Naive thymus-derived CD4-positive, alpha-beta T cell (primary cell): ENCODE results near the gene F12. TPM values are rescaled to one million over a fixed set of nuclear protein-coding genes. Genes with fewer than 3 reads are reported as not detected.
"Not testable (repeated sequence)": the region's sequence is repeated elsewhere in the genome, so short reads cannot be mapped to it uniquely, and the experiment has no call there.

ENCODE experiments used
- ATAC-seq: fragments of 150-1000 bp; cut with Tn5 transposase; 2 replicates; pipeline ENCODE4 v1.10.0; 2021; ENCODE audit warnings: mild to moderate bottlenecking, moderate library complexity
- CTCF ChIA-PET: fragments of 350-600 bp; sonication (Branson Sonifier 250); formaldehyde crosslinking; loops from one replicate; lab custom pipeline; 2021; ENCODE audit warnings: antibody characterized with exemption; lab: Charles Lee
- POLR2A ChIA-PET: fragments of 350-600 bp; sonication (Branson Sonifier 250); formaldehyde crosslinking; loops from one replicate; lab custom pipeline; 2021; ENCODE audit warnings: antibody characterized with exemption, inconsistent platforms; lab: Charles Lee
- DNase-seq, 9 donors: peaks; one replicate each; pipeline versions ENCODE4 v3.0.0 to v3.0.0-alpha.2; 2020 to 2022; ENCODE audit warnings: mixed read lengths in 1 of 9
- H3K27ac ChIP-seq: one replicate; pipeline ENCODE4 v1.7.0; 2013; ENCODE audit warnings: mild to moderate bottlenecking, low read depth, low read length, moderate library complexity
- H3K27me3 ChIP-seq, 2 donors: one replicate each; pipeline ENCODE4 v1.7.0; 2013; ENCODE audit warnings: low read length in 2 of 2, mild to moderate bottlenecking in 2 of 2, moderate library complexity in 2 of 2; ENCODE audit not compliant: control insufficient read depth in 2 of 2, insufficient read depth in 2 of 2
- H3K36me3 ChIP-seq, 3 experiments: 1 replicate in 2 of 3; 2 replicates in 1 of 3; pipeline ENCODE4 v1.7.0; 2013; ENCODE audit warnings: low read length in 3 of 3, mild to moderate bottlenecking in 3 of 3, moderate library complexity in 1 of 3; ENCODE audit not compliant: insufficient read depth in 3 of 3, control insufficient read depth in 2 of 3
- H3K4me1 ChIP-seq, 2 donors: one replicate each; pipeline ENCODE4 v1.7.0; 2013; ENCODE audit warnings: low read length in 2 of 2, mild to moderate bottlenecking in 2 of 2, moderate library complexity in 1 of 2; ENCODE audit not compliant: control insufficient read depth in 2 of 2, insufficient read depth in 2 of 2
- H3K4me3 ChIP-seq: 2 replicates; pipeline ENCODE4 v1.7.0; 2013; ENCODE audit warnings: mild to moderate bottlenecking, low read length
- H3K9me3 ChIP-seq, 3 experiments: 1 replicate in 2 of 3; 2 replicates in 1 of 3; pipeline ENCODE4 v1.7.0; 2013; ENCODE audit warnings: low read length in 3 of 3; ENCODE audit not compliant: control insufficient read depth in 2 of 3
- H3K27ac Mint-ChIP-seq, 9 donors: one replicate each; pipeline ENCODE4 v1.8.0; 2020 to 2022; ENCODE audit warnings: mixed read lengths in 9 of 9, mild to moderate bottlenecking in 8 of 9, moderate library complexity in 5 of 9, inconsistent platforms in 2 of 9
- H3K27me3 Mint-ChIP-seq, 5 donors: one replicate each; pipeline ENCODE4 v1.8.0; 2021 to 2022; ENCODE audit warnings: mixed read lengths in 5 of 5, mild to moderate bottlenecking in 1 of 5
- H3K36me3 Mint-ChIP-seq, 5 donors: one replicate each; pipeline ENCODE4 v1.8.0; 2020 to 2022; ENCODE audit warnings: mixed read lengths in 5 of 5, mild to moderate bottlenecking in 3 of 5, inconsistent platforms in 1 of 5
- H3K4me1 Mint-ChIP-seq, 7 donors: one replicate each; pipeline ENCODE4 v1.8.0; 2020 to 2022; ENCODE audit warnings: mixed read lengths in 7 of 7, mild to moderate bottlenecking in 3 of 7, inconsistent platforms in 1 of 7
- H3K4me3 Mint-ChIP-seq, 10 donors: one replicate each; pipeline ENCODE4 v1.8.0; 2020 to 2022; ENCODE audit warnings: mild to moderate bottlenecking in 10 of 10, mixed read lengths in 10 of 10, moderate library complexity in 6 of 10, inconsistent platforms in 2 of 10
- H3K9me3 Mint-ChIP-seq, 11 donors: one replicate each; pipeline ENCODE4 v1.8.0; 2020 to 2022; ENCODE audit warnings: mixed read lengths in 11 of 11, mild to moderate bottlenecking in 4 of 11, inconsistent platforms in 1 of 11, moderate library complexity in 1 of 11
- intact Hi-C, 2 donors: fragments of 100-400 bp; cut with micrococcal nuclease; formaldehyde crosslinking; loops; one replicate each; pipeline ENCODE4 v1.15.1; 2023
- polyA plus RNA-seq, 2 donors: library from polyadenylated mRNA; unstranded; fragments of 300-500 nt; fragmentation: Illumina TruSeq; gene quantifications; one replicate each; pipeline ENCODE4 v1.2.3, GENCODE V29; 2021
- total RNA-seq, 6 experiments: library from RNA in 5 of 6; stranded (reverse) in 5 of 6; gene quantifications; 1 replicate in 5 of 6; 2 replicates in 1 of 6; pipeline ENCODE4 v1.2.3 and lab custom pipeline; 2021 to 2026

The F12 gene
- total and polyA plus RNA-seq, 7 experiments from 2014 or later: 0.16 to 2.1 (median 0.49) TPM; not detected in 3

DNA sequence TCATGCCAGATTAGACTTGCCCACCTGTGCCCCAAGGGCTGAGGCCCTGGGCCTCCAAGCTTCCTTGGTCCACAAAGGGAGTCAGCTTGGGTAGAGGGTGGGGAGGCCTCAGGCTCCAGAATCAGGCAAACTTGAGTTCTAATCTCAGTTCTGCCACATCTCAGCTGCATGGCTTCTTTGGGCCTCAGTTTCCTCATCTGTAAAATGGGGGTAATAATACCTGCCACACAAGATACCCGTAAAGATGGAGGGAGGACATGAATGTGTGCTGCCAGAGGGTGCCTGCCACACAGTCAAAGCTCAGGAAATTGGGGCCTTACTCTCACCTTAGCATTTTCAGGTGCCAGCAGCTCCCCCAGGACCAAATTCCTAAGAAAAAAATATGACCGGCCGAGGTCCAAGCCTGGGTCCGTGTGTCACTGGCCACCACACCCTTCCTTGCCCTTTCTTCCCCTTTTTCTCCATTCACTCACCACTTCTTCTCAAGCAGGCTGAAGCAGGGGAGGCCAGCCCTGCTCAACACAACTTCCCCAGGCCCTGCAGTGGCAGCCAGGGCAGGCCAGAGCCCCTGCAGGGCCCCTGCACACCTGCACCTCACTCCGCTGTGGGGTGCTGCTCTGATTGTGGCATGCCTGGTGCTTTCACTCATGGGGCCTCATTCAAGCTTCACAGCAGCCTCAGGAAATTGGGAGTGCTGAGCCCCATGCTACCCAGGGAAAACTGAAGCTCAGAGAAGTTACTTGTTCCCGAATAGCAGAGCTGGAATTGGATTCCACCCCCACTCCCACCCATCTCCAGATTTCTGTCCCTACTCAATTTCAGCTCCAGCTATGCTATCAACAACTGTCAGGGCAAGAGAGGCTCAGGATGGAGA, 47.7 kb downstream of the F12 start:
- ATAC-seq (peak; percentile 21), DNase-seq (no peak)
- peak overlapping the region; percentile 83 to 97 (median 90) for H3K4me3 Mint-ChIP-seq
- peaks cover 52 to 90% (median 75%) of the 10 kb centered on the region in 7 donors for H3K4me1 Mint-ChIP-seq
- peak overlapping the region; percentile 82 to 94 (median 91) for H3K27ac Mint-ChIP-seq
- H3K27me3 Mint-ChIP-seq: no peaks in the 10 kb centered on the region
- ChIA-PET CTCF (interaction anchor here (0.6 to 4.8 kb wide), 6 partner anchors 9 to 109 kb away, joined by 4 to 25 read pairs (median 7); no protein-coding TSS in a partner anchor), POLR2A (interaction anchor here (0.7 to 8.7 kb wide), 6 partner anchors 9 to 136 kb away, joined by 3 to 123 read pairs (median 4); partner anchors contain the start of genes LMAN2, PDLIM7 and PRR7)
- H3K27me3 ChIP-seq: no peaks in the 10 kb centered on the region
- intact Hi-C loops: loop anchor here (1.0 to 2.0 kb wide), 5 partner anchors 9 to 65 kb away; partner anchors contain the start of genes GRK6 (in 2 of the 2) and LMAN2 (in 1 of the 2)
- peak overlapping the region; percentile 61 for H3K4me3 ChIP-seq
- H3K9me3 Mint-ChIP-seq: peaks cover 0 to 5% (median 0%) of the 10 kb centered on the region in 11 donors
- H3K36me3 ChIP-seq: peaks cover 4 to 29% (median 9%) of the 10 kb centered on the region in 3 experiments
- H3K4me1 ChIP-seq: peaks cover 63 to 70% of the 10 kb centered on the region in 2 donors
- H3K36me3 Mint-ChIP-seq: peaks cover 0 to 34% (median 9%) of the 10 kb centered on the region in 5 donors
- H3K27ac ChIP-seq: peak overlapping the region; percentile 88
- no peaks in the 10 kb centered on the region for H3K9me3 ChIP-seq

DNA sequence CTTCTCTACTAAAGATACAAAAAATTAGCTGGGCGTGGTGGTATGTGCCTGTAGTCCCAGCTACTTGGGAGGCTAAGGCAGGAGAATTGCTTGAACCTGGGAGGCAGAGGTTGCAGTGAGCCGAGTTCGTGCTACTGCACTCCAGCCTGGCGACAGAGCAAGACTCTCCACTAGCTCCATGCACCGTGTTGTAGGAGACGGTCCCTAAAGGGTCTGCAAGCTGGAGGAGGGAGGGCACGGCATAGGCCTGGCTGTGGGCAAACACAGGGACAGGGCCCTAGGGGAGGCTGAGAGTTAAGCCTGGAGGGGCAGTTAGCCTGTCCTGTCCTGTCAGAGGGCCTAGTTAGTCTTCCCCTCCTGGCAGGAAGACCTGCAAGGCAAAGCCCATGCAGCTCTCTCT, 48.6 kb downstream of the F12 start:
- POLR2A ChIA-PET: interaction anchor here (0.8 to 8.7 kb wide), 6 partner anchors 9 to 85 kb away, joined by 3 to 123 read pairs (median 4); partner anchors contain the start of genes LMAN2 and PRR7
- intact Hi-C loops, H3K27me3 ChIP-seq, H3K9me3 Mint-ChIP-seq, H3K9me3 ChIP-seq, DNase-seq, H3K4me3 ChIP-seq, ATAC-seq, H3K27me3 Mint-ChIP-seq: not testable (repeated sequence)
- Histone ChIP-seq H3K36me3 (peaks cover 0 to 20% (median 3%) of the 10 kb centered on the region in 3 experiments), H3K27ac (peak overlapping the region; percentile 88), H3K4me1 (peaks cover 65 to 77% of the 10 kb centered on the region in 2 donors)
- peaks cover 61 to 92% (median 82%) of the 10 kb centered on the region in 7 donors for H3K4me1 Mint-ChIP-seq
- H3K36me3 Mint-ChIP-seq: peaks cover 0 to 31% (median 5%) of the 10 kb centered on the region in 5 donors
- H3K4me3 Mint-ChIP-seq: peak overlapping the region in 8 of 10 donors; percentile 52 to 97 (median 92)
- H3K27ac Mint-ChIP-seq: peak overlapping the region in 6 of 9 donors; percentile 20 to 94 (median 90)
- CTCF ChIA-PET: interaction anchor here (0.9 to 4.8 kb wide), 6 partner anchors 10 to 51 kb away, joined by 4 to 25 read pairs (median 7); no protein-coding TSS in a partner anchor

DNA sequence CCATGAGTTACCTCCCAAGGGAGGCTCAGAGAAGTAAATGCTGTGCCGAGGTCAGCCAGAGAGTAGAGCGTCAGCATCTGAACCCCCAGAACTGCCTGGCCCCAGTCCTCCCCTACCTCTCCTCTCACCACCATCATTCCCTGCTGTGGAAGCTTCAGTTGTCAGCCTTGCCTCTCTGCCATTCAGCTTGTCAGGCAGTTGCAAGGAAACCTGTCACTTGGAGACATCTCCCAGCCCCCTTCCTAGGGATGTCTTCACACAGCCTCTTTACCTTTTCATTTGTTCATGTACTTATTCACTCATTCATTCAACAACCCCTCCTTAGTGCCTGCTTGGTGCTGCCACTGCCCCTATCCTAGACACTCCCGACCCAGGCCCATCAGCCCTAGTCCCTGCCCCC, 49.5 kb downstream of the F12 start:
- H3K27me3 ChIP-seq: no peaks in the 10 kb centered on the region
- ATAC-seq: no peak
- peak overlapping the region; percentile 83 to 97 (median 92) for H3K4me3 Mint-ChIP-seq
- H3K9me3 ChIP-seq: no peaks in the 10 kb centered on the region
- intact Hi-C loops: loop anchor here in 1 of 2 donors (5.0 kb wide), 1 partner anchor 232 kb away; the partner anchor contains the start of gene TMED9
- ChIA-PET POLR2A (interaction anchor here (1.3 to 8.7 kb wide), 3 partner anchors 8 to 19 kb away, joined by 3 to 123 read pairs (median 28); partner anchors contain the start of gene LMAN2), CTCF (interaction anchor here (1.3 to 4.8 kb wide), 5 partner anchors 9 to 42 kb away, joined by 3 to 25 read pairs (median 8); no protein-coding TSS in a partner anchor)
- H3K27ac ChIP-seq: peak overlapping the region; percentile 87
- H3K9me3 Mint-ChIP-seq: peaks cover 0 to 8% (median 0%) of the 10 kb centered on the region in 11 donors
- H3K27me3 Mint-ChIP-seq: no peaks in the 10 kb centered on the region
- peak overlapping the region in 8 of 9 donors; percentile 80 to 98 (median 93) for H3K27ac Mint-ChIP-seq
- peaks cover 65 to 92% (median 86%) of the 10 kb centered on the region in 7 donors for H3K4me1 Mint-ChIP-seq
- H3K36me3 Mint-ChIP-seq: peaks cover 0 to 35% (median 5%) of the 10 kb centered on the region in 5 donors
- no peak overlapping the region for H3K4me3 ChIP-seq
- no peak for DNase-seq
- peaks cover 0 to 15% (median 0%) of the 10 kb centered on the region in 3 experiments for H3K36me3 ChIP-seq
- H3K4me1 ChIP-seq: peaks cover 64 to 72% of the 10 kb centered on the region in 2 donors

DNA sequence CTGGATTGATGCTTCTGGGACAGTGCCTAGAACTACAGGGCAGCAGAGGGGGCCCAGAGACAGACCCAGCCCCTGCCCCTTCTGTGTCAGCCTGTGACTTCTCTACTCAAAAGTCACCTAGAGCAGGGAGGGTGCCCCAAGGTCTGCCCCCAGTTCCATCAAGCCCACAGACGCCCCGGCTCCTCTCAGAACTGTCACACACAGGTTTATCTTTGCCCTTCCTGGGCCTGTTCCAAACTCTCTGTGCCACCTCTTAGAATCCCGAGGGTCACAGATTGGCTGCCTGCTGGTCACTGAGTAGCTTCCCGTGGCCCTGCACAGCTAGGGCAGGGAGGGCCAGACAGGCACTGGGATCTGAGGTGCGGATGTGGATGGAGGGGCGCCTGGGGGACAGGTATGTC, 49.9 kb downstream of the F12 start:
- Histone ChIP-seq H3K4me1 (peaks cover 60 to 68% of the 10 kb centered on the region in 2 donors), H3K27me3 (no peaks in the 10 kb centered on the region), H3K9me3 (no peaks in the 10 kb centered on the region), H3K4me3 (peak overlapping the region; percentile 70), H3K36me3 (peaks cover 0 to 11% (median 0%) of the 10 kb centered on the region in 3 experiments), H3K27ac (peak overlapping the region; percentile 87)
- peaks cover 0 to 38% (median 5%) of the 10 kb centered on the region in 5 donors for H3K36me3 Mint-ChIP-seq
- POLR2A ChIA-PET: interaction anchor here (1.1 to 8.7 kb wide), 6 partner anchors 7 to 56 kb away, joined by 3 to 123 read pairs (median 5); partner anchors contain the start of genes LMAN2, PRELID1 and RAB24
- CTCF ChIA-PET: interaction anchor here (1.1 to 4.8 kb wide), 7 partner anchors 8 to 44 kb away, joined by 3 to 25 read pairs (median 8); no protein-coding TSS in a partner anchor
- H3K4me3 Mint-ChIP-seq: peak overlapping the region; percentile 83 to 97 (median 92)
- ATAC-seq (no peak), DNase-seq (no peak)
- peak overlapping the region; percentile 80 to 98 (median 93) for H3K27ac Mint-ChIP-seq
- H3K9me3 Mint-ChIP-seq: peaks cover 0 to 12% (median 0%) of the 10 kb centered on the region in 11 donors
- intact Hi-C loops: loop anchor here in 1 of 2 donors (5.0 kb wide), 1 partner anchor 233 kb away; the partner anchor contains the start of gene TMED9
- H3K4me1 Mint-ChIP-seq: peaks cover 66 to 92% (median 86%) of the 10 kb centered on the region in 7 donors
- no peaks in the 10 kb centered on the region for H3K27me3 Mint-ChIP-seq

DNA sequence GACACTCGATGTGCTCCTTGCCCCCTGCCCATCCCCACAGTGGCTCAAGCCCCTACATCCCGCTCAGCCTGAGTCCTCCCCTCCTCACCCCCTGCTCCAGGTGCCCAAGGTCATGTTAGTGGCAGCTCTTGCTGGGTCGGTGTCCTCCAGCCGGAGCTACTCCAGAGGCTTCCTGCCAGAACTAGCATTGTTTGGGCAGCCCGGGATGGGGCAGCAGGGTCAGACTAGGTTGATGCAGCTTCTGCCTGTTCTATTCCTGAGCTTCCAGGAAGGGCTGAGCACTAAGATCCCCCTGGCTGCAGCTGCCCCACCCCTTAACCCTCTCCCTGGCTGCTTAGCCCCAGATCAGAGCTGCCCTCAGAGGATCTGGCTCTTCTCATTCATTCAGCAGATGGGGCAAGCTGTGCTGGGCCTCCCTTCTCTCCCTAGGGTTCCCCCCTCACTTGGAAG, 51.0 kb downstream of the F12 start:
- peak overlapping the region; percentile 80 to 98 (median 93) for H3K27ac Mint-ChIP-seq
- CTCF ChIA-PET: interaction anchor here (0.6 to 4.8 kb wide), 10 partner anchors 9 to 705 kb away, joined by 3 to 25 read pairs (median 4); no protein-coding TSS in a partner anchor

More for the DNA sequence above, 51.0 kb downstream of the F12 start:
- H3K9me3 ChIP-seq: no peaks in the 10 kb centered on the region
- peak overlapping the region; percentile 70 for H3K4me3 ChIP-seq
- no peaks in the 10 kb centered on the region for H3K27me3 ChIP-seq
- Mint-ChIP-seq H3K4me3 (peak overlapping the region; percentile 83 to 97 (median 92)), H3K27me3 (no peaks in the 10 kb centered on the region), H3K36me3 (peaks cover 0 to 35% (median 5%) of the 10 kb centered on the region in 5 donors), H3K4me1 (peaks cover 67 to 86% (median 77%) of the 10 kb centered on the region in 7 donors), H3K9me3 (peaks cover 0 to 14% (median 0%) of the 10 kb centered on the region in 11 donors)
- intact Hi-C loops: loop anchor here in 1 of 2 donors (5.0 kb wide), 1 partner anchor 234 kb away; the partner anchor contains the start of gene TMED9
- POLR2A ChIA-PET: interaction anchor here (0.9 to 8.7 kb wide), 7 partner anchors 9 to 93 kb away, joined by 3 to 123 read pairs (median 3); partner anchors contain the start of genes PRELID1 and RAB24
- H3K4me1 ChIP-seq: peaks cover 49 to 58% of the 10 kb centered on the region in 2 donors
- H3K27ac ChIP-seq: peak overlapping the region; percentile 87
- H3K36me3 ChIP-seq: peaks cover 0 to 9% (median 0%) of the 10 kb centered on the region in 3 experiments
- no peak for ATAC-seq
- DNase-seq: no peak
